ENCODE data around the gene ZCRB1.
"Not testable (repeated sequence)": the region's sequence is repeated elsewhere in the genome, so short reads cannot be mapped to it uniquely, and the experiment has no call there.

Gene ZCRB1

GRCh38 chr12:42330097-42330496 is 4.2 kb upstream of the ZCRB1 start:
- not testable (repeated sequence) for H3K9me3 ChIP-seq (ENCODE audit: control insufficient read depth, low read length); DNase-seq; H3K4me3 ChIP-seq (ENCODE audit: insufficient read depth, low read depth, low read length, poor library complexity, severe bottlenecking); H3K27ac ChIP-seq (ENCODE audit: insufficient read depth, low read length, poor library complexity, severe bottlenecking); H3K4me1 ChIP-seq (ENCODE audit: control insufficient read depth, insufficient read depth, low read length, poor library complexity, severe bottlenecking); H3K36me3 ChIP-seq (ENCODE audit: control insufficient read depth, insufficient read depth, low read length); H3K27me3 ChIP-seq (replicated peaks; ENCODE audit: control insufficient read depth, insufficient read depth, low read length, poor library complexity, severe bottlenecking)

GRCh38 chr12:42327227-42327590 is 1.3 kb upstream of the ZCRB1 start:
- Histone ChIP-seq H3K36me3 (ENCODE audit: control insufficient read depth, insufficient read depth, low read length) (no peaks in the 10 kb centered on the region), H3K4me3 (ENCODE audit: insufficient read depth, low read depth, low read length, poor library complexity, severe bottlenecking) (peak overlapping the region; percentile 62), H3K27ac (ENCODE audit: insufficient read depth, low read length, poor library complexity, severe bottlenecking) (peak overlapping the region; percentile 75), H3K4me1 (ENCODE audit: control insufficient read depth, insufficient read depth, low read length, poor library complexity, severe bottlenecking) (peaks cover 12% of the 10 kb centered on the region), H3K9me3 (ENCODE audit: control insufficient read depth, low read length) (no peaks in the 10 kb centered on the region), H3K27me3 (replicated peaks; ENCODE audit: control insufficient read depth, insufficient read depth, low read length, poor library complexity, severe bottlenecking) (no peaks in the 10 kb centered on the region)
- no peak for DNase-seq

DNA sequence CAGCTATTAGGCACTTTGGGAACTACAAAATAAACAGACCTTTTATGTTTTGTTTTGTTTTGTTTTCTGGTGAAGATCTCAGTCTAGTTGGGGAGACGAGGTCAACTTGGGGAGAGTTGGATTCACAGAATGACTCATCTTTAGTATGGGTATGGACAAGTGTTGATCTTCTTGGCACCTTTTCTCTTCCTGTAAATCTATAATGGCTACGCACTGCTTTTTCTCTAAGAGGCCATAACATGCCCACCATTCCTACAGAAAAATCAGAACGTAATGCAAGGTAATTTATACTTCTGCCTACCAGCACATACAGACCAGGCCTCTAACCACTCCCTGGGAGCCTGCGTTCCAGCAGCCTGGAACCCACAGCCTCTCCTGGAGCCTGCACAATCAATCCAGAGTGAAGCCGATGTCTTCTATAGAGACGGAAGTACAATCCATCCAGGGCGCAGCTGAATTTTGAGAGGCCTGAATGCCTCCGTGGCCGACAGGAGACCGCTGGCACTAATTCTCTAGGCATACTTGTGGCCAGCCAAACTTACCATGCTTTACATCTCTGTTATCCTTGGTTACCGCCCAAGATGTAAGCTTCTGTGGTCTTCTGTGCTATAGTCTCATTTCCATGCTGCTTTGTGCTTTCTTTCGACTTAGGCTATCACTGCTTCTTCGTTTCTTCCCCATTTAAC is 790 bp upstream of the ZCRB1 start:
- DNase-seq = no peak
- Histone ChIP-seq H3K9me3 (ENCODE audit: control insufficient read depth, low read length) (no peaks in the 10 kb centered on the region), H3K4me1 (ENCODE audit: control insufficient read depth, insufficient read depth, low read length, poor library complexity, severe bottlenecking) (peaks cover 12% of the 10 kb centered on the region), H3K27me3 (replicated peaks; ENCODE audit: control insufficient read depth, insufficient read depth, low read length, poor library complexity, severe bottlenecking) (no peaks in the 10 kb centered on the region), H3K27ac (ENCODE audit: insufficient read depth, low read length, poor library complexity, severe bottlenecking) (peak overlapping the region; percentile 75), H3K36me3 (ENCODE audit: control insufficient read depth, insufficient read depth, low read length) (peaks cover under 1% of the 10 kb centered on the region), H3K4me3 (ENCODE audit: insufficient read depth, low read depth, low read length, poor library complexity, severe bottlenecking) (peak overlapping the region; percentile 62)

- no peaks in the 10 kb centered on the region for H3K9me3 ChIP-seq (ENCODE audit: control insufficient read depth, low read length)
- peak overlapping the region; percentile 75 for H3K27ac ChIP-seq (ENCODE audit: insufficient read depth, low read length, poor library complexity, severe bottlenecking)
- no peak for DNase-seq
- peaks cover 10% of the 10 kb centered on the region for H3K36me3 ChIP-seq (ENCODE audit: control insufficient read depth, insufficient read depth, low read length)
- peak overlapping the region; percentile 62 for H3K4me3 ChIP-seq (ENCODE audit: insufficient read depth, low read depth, low read length, poor library complexity, severe bottlenecking)
- H3K27me3 ChIP-seq (replicated peaks; ENCODE audit: control insufficient read depth, insufficient read depth, low read length, poor library complexity, severe bottlenecking) = no peaks in the 10 kb centered on the region
- H3K4me1 ChIP-seq (ENCODE audit: control insufficient read depth, insufficient read depth, low read length, poor library complexity, severe bottlenecking) = peaks cover 12% of the 10 kb centered on the region
Observed at GRCh38 chr12:42325326-42325652, 605 bp downstream of the ZCRB1 start.

DNA sequence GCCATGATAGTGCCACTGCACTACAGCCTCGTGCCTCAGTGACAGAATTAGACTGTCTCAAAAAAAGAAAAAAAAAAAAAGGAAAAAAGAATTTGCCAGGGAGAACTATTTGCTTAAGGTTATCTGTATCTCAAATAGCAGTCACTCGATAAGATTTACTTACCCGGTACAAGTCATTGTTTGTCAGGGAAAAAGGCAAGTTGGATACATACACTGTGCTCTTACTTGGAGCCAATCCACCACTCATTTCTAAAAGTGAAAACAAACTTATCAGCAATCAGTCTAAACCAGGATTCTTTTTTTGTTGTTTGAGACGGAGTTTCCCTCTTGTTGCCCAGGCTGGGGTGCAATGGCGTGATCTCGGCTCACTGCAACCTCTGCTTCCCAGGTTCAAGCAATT is 2.0 kb downstream of the ZCRB1 start:
- Histone ChIP-seq H3K36me3 (ENCODE audit: control insufficient read depth, insufficient read depth, low read length) (peaks cover 10% of the 10 kb centered on the region), H3K9me3 (ENCODE audit: control insufficient read depth, low read length) (no peaks in the 10 kb centered on the region), H3K4me1 (ENCODE audit: control insufficient read depth, insufficient read depth, low read length, poor library complexity, severe bottlenecking) (peaks cover 12% of the 10 kb centered on the region), H3K27ac (ENCODE audit: insufficient read depth, low read length, poor library complexity, severe bottlenecking) (no peak overlapping the region), H3K27me3 (replicated peaks; ENCODE audit: control insufficient read depth, insufficient read depth, low read length, poor library complexity, severe bottlenecking) (no peaks in the 10 kb centered on the region), H3K4me3 (ENCODE audit: insufficient read depth, low read depth, low read length, poor library complexity, severe bottlenecking) (no peak overlapping the region)
- DNase-seq = no peak

DNA sequence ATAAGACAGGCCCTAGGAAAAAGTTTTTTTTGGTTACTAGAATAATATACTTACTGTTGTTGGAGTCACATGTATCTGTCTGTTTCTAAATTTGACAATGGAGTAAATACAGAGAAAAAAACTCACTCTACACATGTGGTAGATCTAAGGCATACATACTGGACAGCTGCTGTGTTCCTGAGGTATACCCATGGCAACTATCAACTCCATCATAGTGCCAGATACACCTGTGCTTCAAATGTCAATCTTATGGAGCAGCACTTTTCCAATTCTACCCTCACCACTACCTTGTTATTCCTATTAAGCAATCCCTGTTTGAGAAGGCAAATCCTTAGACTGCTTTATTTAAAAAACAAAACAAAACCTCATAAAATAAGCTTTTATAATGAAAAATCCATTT is 3.3 kb downstream of the ZCRB1 start:
- H3K9me3 ChIP-seq (ENCODE audit: control insufficient read depth, low read length) = no peaks in the 10 kb centered on the region
- H3K4me3 ChIP-seq (ENCODE audit: insufficient read depth, low read depth, low read length, poor library complexity, severe bottlenecking) = no peak overlapping the region
- peaks cover 9% of the 10 kb centered on the region for H3K4me1 ChIP-seq (ENCODE audit: control insufficient read depth, insufficient read depth, low read length, poor library complexity, severe bottlenecking)
- H3K27me3 ChIP-seq (replicated peaks; ENCODE audit: control insufficient read depth, insufficient read depth, low read length, poor library complexity, severe bottlenecking) = no peaks in the 10 kb centered on the region
- no peak for DNase-seq
- no peak overlapping the region for H3K27ac ChIP-seq (ENCODE audit: insufficient read depth, low read length, poor library complexity, severe bottlenecking)
- peaks cover 11% of the 10 kb centered on the region for H3K36me3 ChIP-seq (ENCODE audit: control insufficient read depth, insufficient read depth, low read length)

DNA sequence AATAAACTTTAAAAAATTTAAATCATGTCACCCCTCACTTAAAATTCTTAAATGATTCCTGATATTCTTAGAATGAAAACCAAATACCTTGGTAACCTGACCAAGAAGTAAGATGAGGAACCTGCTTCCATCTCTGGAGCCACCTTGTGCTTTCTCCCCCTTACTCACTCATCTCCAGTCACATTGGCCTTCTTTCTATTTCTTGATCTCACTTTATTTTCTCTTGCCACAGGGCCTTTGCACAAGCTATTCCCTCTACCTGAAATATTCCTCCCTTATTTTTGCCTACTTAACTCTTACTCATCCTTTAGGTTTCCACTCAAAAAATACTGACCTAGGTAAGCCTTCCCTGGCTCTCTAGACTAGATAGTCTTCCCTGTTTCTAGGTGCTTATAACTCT is 5.1 kb downstream of the ZCRB1 start:
- Histone ChIP-seq H3K27ac (ENCODE audit: insufficient read depth, low read length, poor library complexity, severe bottlenecking) (no peak overlapping the region), H3K4me1 (ENCODE audit: control insufficient read depth, insufficient read depth, low read length, poor library complexity, severe bottlenecking) (peaks cover 3% of the 10 kb centered on the region), H3K4me3 (ENCODE audit: insufficient read depth, low read depth, low read length, poor library complexity, severe bottlenecking) (no peak overlapping the region), H3K9me3 (ENCODE audit: control insufficient read depth, low read length) (no peaks in the 10 kb centered on the region), H3K27me3 (replicated peaks; ENCODE audit: control insufficient read depth, insufficient read depth, low read length, poor library complexity, severe bottlenecking) (no peaks in the 10 kb centered on the region), H3K36me3 (ENCODE audit: control insufficient read depth, insufficient read depth, low read length) (peaks cover 16% of the 10 kb centered on the region)
- DNase-seq = no peak

GRCh38 chr12:42315108-42315507 is 10.8 kb downstream of the ZCRB1 start:
- no peak for DNase-seq
- Histone ChIP-seq H3K27me3 (replicated peaks; ENCODE audit: control insufficient read depth, insufficient read depth, low read length, poor library complexity, severe bottlenecking) (no peaks in the 10 kb centered on the region), H3K9me3 (ENCODE audit: control insufficient read depth, low read length) (no peaks in the 10 kb centered on the region), H3K4me1 (ENCODE audit: control insufficient read depth, insufficient read depth, low read length, poor library complexity, severe bottlenecking) (no peaks in the 10 kb centered on the region), H3K27ac (ENCODE audit: insufficient read depth, low read length, poor library complexity, severe bottlenecking) (no peak overlapping the region), H3K4me3 (ENCODE audit: insufficient read depth, low read depth, low read length, poor library complexity, severe bottlenecking) (no peak overlapping the region), H3K36me3 (ENCODE audit: control insufficient read depth, insufficient read depth, low read length) (peaks cover 6% of the 10 kb centered on the region)

- H3K27ac ChIP-seq (ENCODE audit: insufficient read depth, low read length, poor library complexity, severe bottlenecking) = no peak overlapping the region
- H3K36me3 ChIP-seq (ENCODE audit: control insufficient read depth, insufficient read depth, low read length) = no peaks in the 10 kb centered on the region
- H3K9me3 ChIP-seq (ENCODE audit: control insufficient read depth, low read length) = no peaks in the 10 kb centered on the region
- no peak overlapping the region for H3K4me3 ChIP-seq (ENCODE audit: insufficient read depth, low read depth, low read length, poor library complexity, severe bottlenecking)
- DNase-seq = no peak
- no peaks in the 10 kb centered on the region for H3K27me3 ChIP-seq (replicated peaks; ENCODE audit: control insufficient read depth, insufficient read depth, low read length, poor library complexity, severe bottlenecking)
- no peaks in the 10 kb centered on the region for H3K4me1 ChIP-seq (ENCODE audit: control insufficient read depth, insufficient read depth, low read length, poor library complexity, severe bottlenecking)
Observed at GRCh38 chr12:42309996-42310395, 15.9 kb downstream of the ZCRB1 start.

DNA sequence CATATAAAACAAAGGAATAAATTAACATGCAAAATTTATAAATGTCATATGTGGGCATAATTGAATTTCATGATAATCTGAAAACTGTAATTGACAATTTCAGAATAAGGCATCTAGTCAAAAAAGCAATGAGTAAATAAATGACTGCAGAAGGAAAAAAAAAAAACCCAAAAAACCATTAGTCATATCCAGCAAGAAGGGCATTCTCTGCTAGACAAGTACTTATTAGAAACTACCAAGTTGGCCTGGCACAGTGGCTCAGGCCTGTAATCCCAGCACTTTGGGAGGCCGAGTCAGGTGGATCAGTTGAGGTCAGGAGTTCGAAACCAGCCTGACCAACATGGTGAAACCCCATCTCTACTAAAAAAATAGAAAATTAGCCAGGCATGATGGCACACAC is 17.5 kb downstream of the ZCRB1 start:
- Histone ChIP-seq H3K27me3 (replicated peaks; ENCODE audit: control insufficient read depth, insufficient read depth, low read length, poor library complexity, severe bottlenecking) (no peaks in the 10 kb centered on the region), H3K4me3 (ENCODE audit: insufficient read depth, low read depth, low read length, poor library complexity, severe bottlenecking) (no peak overlapping the region), H3K36me3 (ENCODE audit: control insufficient read depth, insufficient read depth, low read length) (no peaks in the 10 kb centered on the region), H3K9me3 (ENCODE audit: control insufficient read depth, low read length) (no peaks in the 10 kb centered on the region), H3K27ac (ENCODE audit: insufficient read depth, low read length, poor library complexity, severe bottlenecking) (no peak overlapping the region), H3K4me1 (ENCODE audit: control insufficient read depth, insufficient read depth, low read length, poor library complexity, severe bottlenecking) (no peaks in the 10 kb centered on the region)
- no peak for DNase-seq

All from effector memory CD4-positive, alpha-beta T cell (primary cell).